Thyroid gland (tissue), 4 donors: Measurements from ENCODE around the gene FBRSL1. TPM values are rescaled to one million over a fixed set of nuclear protein-coding genes. Genes with fewer than 3 reads are reported as not detected.
"Not testable (repeated sequence)": the region's sequence is repeated elsewhere in the genome, so short reads cannot be mapped to it uniquely, and the experiment has no call there.

Source experiments
- DNase-seq, 2 donors: peaks; one replicate each; pipeline ENCODE4 v3.0.0-alpha.2; 2019
- H3K27ac ChIP-seq, 3 donors: fragments of 200-600 bp; sonication (generic); 1 replicate in 2 of 3; 2 replicates in 1 of 3; pipeline ENCODE4 v1.5.1; 2016 to 2019; ENCODE audit warnings: mild to moderate bottlenecking in 1 of 3, moderate library complexity in 1 of 3
- H3K27me3 ChIP-seq: fragments of 200-600 bp; sonication (generic); one replicate; pipeline ENCODE4 v1.5.1; 2019
- H3K36me3 ChIP-seq, 2 donors: fragments of 200-600 bp; sonication (generic); one replicate each; pipeline ENCODE4 v1.5.1; 2016 to 2019
- H3K4me1 ChIP-seq, 2 donors: fragments of 200-600 bp; sonication (generic); one replicate each; pipeline ENCODE4 v1.5.1; 2017 to 2019
- H3K4me3 ChIP-seq, 3 donors: fragments of 200-600 bp; sonication (generic); replicated peaks in 1 of 3; 1 replicate in 2 of 3; 2 replicates in 1 of 3; pipeline ENCODE4 v1.5.1; 2016; ENCODE audit warnings: mild to moderate bottlenecking in 1 of 3
- H3K9me3 ChIP-seq: fragments of 200-600 bp; sonication (generic); one replicate; pipeline ENCODE4 v1.5.1; 2017
- CTCF ChIP-seq, 6 experiments: fragments of 200-600 bp in 3 of 6; fragments of 450-650 bp in 3 of 6; sonication (generic) in 3 of 6; IDR thresholded peaks; one replicate each; pipeline ENCODE4 v1.5.1; 2016 to 2019; ENCODE audit warnings: antibody characterized with exemption in 6 of 6, mild to moderate bottlenecking in 2 of 6, inconsistent platforms in 1 of 6, moderate library complexity in 1 of 6
- POLR2A ChIP-seq, 2 donors: fragments of 450-650 bp; IDR thresholded peaks; one replicate each; pipeline ENCODE4 v1.6.1; 2017; ENCODE audit warnings: antibody characterized with exemption in 2 of 2, mild to moderate bottlenecking in 2 of 2, moderate library complexity in 1 of 2
- WGBS, 2 donors: methylation state at CpG; one replicate each; pipeline ENCODE4 v1.1.5; 2017; 5-methylcytosine and 5-hydroxymethylcytosine counted together
- intact Hi-C: fragments of 100-400 bp; cut with DNase I; formaldehyde crosslinking; loops from one replicate; pipeline ENCODE4 v1.15.1; 2023
- total RNA-seq, 4 donors: library from RNA; depleted of rRNA; stranded (reverse); fragments of >200 nt; gene quantifications; one replicate each; pipeline ENCODE4 v1.2.3, GENCODE V29; 2016

FBRSL1 gene
- total RNA-seq, 4 donors from 2014 or later, result 9.2 to 19.7 (median 12.0) TPM

DNA sequence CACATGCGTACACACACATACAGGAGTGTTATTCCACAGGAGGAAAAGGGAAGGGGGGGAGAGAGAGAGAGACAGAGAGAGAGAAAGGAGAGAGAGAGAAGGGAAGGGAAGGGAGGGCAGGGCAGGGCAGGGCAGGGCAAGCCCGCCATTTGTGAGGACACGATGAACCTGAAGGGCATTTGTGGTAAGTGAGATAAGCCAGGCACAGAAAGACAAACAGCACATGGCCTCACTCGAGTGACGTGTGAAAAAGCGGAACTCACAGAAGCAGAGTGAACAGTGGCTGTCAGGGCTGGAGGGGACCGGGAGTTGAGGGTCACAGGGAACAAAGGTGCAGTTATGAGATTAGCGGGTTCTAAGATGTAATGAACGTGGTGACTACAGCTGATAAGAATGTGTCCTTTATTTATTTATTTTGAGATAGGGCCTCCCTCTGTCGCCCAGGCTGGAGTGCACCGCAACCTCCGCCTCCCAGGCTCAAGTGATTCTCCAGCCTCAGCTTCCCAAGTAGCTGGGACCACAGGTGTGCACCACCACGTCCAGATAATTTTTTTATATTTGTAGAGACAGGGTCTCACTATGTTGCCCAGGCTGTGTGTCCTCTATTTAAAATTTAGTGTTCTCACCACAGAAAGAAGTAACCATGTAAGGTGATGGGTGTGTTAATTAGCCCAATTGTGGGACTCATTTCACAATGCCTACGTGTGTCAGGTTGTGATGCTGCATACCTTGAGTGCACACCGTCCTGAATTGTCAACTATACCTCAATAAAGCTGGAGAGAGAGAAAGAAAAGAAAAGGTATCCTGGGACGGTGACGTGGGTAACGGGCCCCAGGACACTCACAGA is 18.7 kb upstream of the FBRSL1 start:
- intact Hi-C loops, result no loop called here
- TF ChIP-seq POLR2A (IDR thresholded peaks at IDR 0.05), result no peak
- no peak for TF ChIP-seq CTCF (IDR thresholded peaks at IDR 0.05)

DNA sequence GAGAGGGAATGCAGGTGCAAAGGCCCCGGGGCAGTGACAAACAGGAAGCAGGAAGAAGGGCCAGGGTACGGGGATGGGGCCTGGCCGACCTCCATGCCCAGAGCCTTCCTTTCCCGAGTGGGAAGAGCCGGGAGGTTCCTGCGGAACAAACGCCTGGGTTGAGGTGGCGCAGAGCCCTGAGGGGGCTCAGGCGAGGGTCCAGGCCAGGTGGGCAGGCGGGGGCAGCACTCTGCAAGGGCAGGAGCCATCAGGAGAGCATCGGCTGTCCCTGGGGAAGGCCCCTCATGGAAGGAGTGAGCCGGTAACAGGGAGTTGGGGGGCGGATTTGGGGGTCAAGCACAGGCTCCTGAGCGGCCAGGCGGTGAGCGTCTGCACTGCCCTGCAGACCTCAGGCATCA is 18.1 kb upstream of the FBRSL1 start:
- H3K4me1 ChIP-seq, result no peaks in the 10 kb centered on the region
- no peaks in the 10 kb centered on the region for H3K9me3 ChIP-seq
- TF ChIP-seq POLR2A (IDR thresholded peaks at IDR 0.05), result no peak
- no peak for TF ChIP-seq CTCF (IDR thresholded peaks at IDR 0.05)
- WGBS, 2 donors, result 82 to 84% methylated on average over 16 of the region's 16 CpGs
- no peak overlapping the region for H3K4me3 ChIP-seq
- no peak overlapping the region for H3K27ac ChIP-seq
- intact Hi-C loops, result no loop called here
- H3K36me3 ChIP-seq, result no peaks in the 10 kb centered on the region
- no peaks in the 10 kb centered on the region for H3K27me3 ChIP-seq
- no peak for DNase-seq

More for the DNA sequence above, 18.7 kb upstream of the FBRSL1 start:
- no peaks in the 10 kb centered on the region for H3K4me1 ChIP-seq
- H3K27ac ChIP-seq, result no peak overlapping the region
- no peaks in the 10 kb centered on the region for H3K27me3 ChIP-seq
- DNase-seq, result no peak
- no peaks in the 10 kb centered on the region for H3K36me3 ChIP-seq
- 62 to 71% methylated on average over 18 of the region's 18 CpGs for WGBS, 2 donors
- no peak overlapping the region for H3K4me3 ChIP-seq
- no peaks in the 10 kb centered on the region for H3K9me3 ChIP-seq

DNA sequence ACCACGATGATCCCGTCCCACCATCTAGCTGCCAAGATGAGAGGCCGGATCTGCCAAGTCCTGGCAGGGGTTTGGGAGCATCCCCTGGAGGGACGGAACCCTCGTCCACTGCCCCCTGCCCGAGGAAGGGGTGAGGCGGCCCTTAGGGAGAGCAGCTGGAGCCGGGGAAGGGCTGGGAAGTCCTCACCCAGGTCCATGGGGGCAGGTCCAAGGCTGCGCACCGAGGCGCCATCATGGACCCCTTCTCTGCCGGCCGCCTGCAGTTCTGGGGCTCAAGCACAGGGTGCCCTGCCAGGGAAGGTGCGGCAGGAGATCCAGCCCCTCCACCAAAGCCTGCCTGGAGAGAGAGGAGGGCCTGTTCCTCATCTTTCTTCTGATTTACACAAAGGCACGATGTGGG is 17.6 kb upstream of the FBRSL1 start:
- no peaks in the 10 kb centered on the region for H3K27me3 ChIP-seq
- no peak for DNase-seq
- no peaks in the 10 kb centered on the region for H3K9me3 ChIP-seq
- 77 to 84% methylated on average over 8 to 13 of the region's 15 CpGs for WGBS, 2 donors
- TF ChIP-seq CTCF (IDR thresholded peaks at IDR 0.05), result no peak
- no peak for TF ChIP-seq POLR2A (IDR thresholded peaks at IDR 0.05)
- no peak overlapping the region for H3K4me3 ChIP-seq
- H3K4me1 ChIP-seq, result no peaks in the 10 kb centered on the region
- no peak overlapping the region for H3K27ac ChIP-seq
- H3K36me3 ChIP-seq, result no peaks in the 10 kb centered on the region
- intact Hi-C loops, result no loop called here

- 82 to 100% methylated on average over 1 to 19 of the region's 35 CpGs for WGBS, 2 donors
- no peak for DNase-seq
- H3K27me3 ChIP-seq, result no peaks in the 10 kb centered on the region
- no peaks in the 10 kb centered on the region for H3K36me3 ChIP-seq
- H3K4me3 ChIP-seq, result no peak overlapping the region
- H3K4me1 ChIP-seq, result no peaks in the 10 kb centered on the region
- intact Hi-C loops, result no loop called here
- no peak for TF ChIP-seq CTCF (IDR thresholded peaks at IDR 0.05)
- TF ChIP-seq POLR2A (IDR thresholded peaks at IDR 0.05), result no peak
- no peak overlapping the region for H3K27ac ChIP-seq
- no peaks in the 10 kb centered on the region for H3K9me3 ChIP-seq
These were observed 15.7 kb upstream of the FBRSL1 start for GRCh38 chr12:132474237-132474741.

- H3K36me3 ChIP-seq, intact Hi-C loops, H3K4me3 ChIP-seq, H3K9me3 ChIP-seq, DNase-seq, H3K4me1 ChIP-seq, H3K27ac ChIP-seq, H3K27me3 ChIP-seq: not testable (repeated sequence)
- no CpG with 5 or more reads among the region's 56 CpGs for WGBS, 2 donors
These were observed 15.1 kb upstream of the FBRSL1 start for GRCh38 chr12:132474799-132475303.
